SK-N-MC (cell line): ENCODE measurements around the gene DPM2.

Source experiments
- DNase-seq: peaks from one replicate; pipeline ENCODE4 v3.0.0-alpha.2; 2011; ENCODE audit warnings: low read depth, low spot score
- H3K27ac ChIP-seq: fragments of 200-600 bp; sonication (generic); 2 replicates; pipeline ENCODE4 v1.5.1; 2016; ENCODE audit warnings: mixed run types
- H3K36me3 ChIP-seq: fragments of 200-600 bp; sonication (generic); 2 replicates; pipeline ENCODE4 v1.6.1; 2017; ENCODE audit warnings: antibody characterized with exemption, low read length, mixed read lengths; ENCODE audit not compliant: insufficient read depth
- H3K4me3 ChIP-seq: fragments of 200-600 bp; sonication (generic); 2 replicates; pipeline ENCODE4 v1.5.1; 2016
- H3K9ac ChIP-seq: fragments of 200-600 bp; sonication (generic); 2 replicates; pipeline ENCODE4 v1.8.0; 2017; ENCODE audit warnings: mixed run types, mixed read lengths; ENCODE audit not compliant: insufficient read length
- H3K9me3 ChIP-seq: fragments of 200-600 bp; sonication (generic); 2 replicates; pipeline ENCODE4 v1.6.1; 2017; ENCODE audit warnings: low read depth, mild to moderate bottlenecking, antibody characterized with exemption, low read length, moderate library complexity, mixed read lengths
- EZH2 ChIP-seq: fragments of 200-600 bp; sonication (generic); IDR thresholded peaks from one replicate; pipeline ENCODE4 v1.6.1; 2017; ENCODE audit warnings: antibody characterized with exemption
- FOXP2 ChIP-seq: optimal IDR thresholded peaks from 2 replicates; pipeline ENCODE3; 2011; ENCODE audit warnings: mild to moderate bottlenecking, moderate library complexity; ENCODE audit not compliant: insufficient read depth; ENCODE audit errors: extremely low read length, control extremely low read depth
- POLR2AphosphoS5 ChIP-seq: IDR thresholded peaks from 2 replicates; pipeline ENCODE4 v1.6.1; 2012; ENCODE audit warnings: mild to moderate bottlenecking, low read depth, low read length, borderline replicate concordance

DPM2 gene

DNA sequence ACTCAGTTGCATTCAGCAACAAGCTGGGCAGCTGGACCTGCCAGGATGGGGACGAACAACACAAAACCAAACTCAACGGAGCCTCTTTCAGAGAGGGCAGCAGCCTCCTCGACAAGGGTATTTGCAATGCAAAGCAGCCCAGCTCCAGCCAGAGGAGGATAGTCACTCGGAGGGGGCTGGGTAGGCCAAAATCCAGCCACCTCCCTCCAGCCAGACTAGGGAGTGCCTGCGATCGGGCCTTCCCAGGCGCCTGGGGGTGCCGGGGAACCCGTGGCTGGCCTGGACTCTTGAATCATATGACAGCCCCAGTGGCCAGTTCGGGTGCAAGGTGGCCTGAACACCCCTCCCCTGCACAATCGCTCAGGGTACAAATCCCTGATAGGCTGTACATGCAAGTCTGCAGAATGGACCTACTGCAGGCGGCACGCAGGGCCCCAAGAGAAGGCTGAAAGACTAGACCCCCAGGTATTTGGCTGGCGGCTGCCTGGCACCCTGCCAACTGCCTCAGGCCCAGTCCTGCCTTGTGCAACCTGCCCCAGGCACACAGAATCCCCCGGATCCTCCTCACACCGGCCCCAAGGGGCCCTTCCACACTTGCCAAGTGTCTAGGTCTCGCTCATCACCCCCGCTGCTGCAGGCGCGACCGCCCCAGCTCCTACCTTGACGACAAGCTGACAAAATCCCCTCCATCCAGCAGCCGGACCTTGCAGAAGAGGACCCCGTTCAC is 41.8 kb upstream of the DPM2 start:
- Histone ChIP-seq H3K9ac (peak overlapping the region; percentile 70), H3K9me3 (no peaks in the 10 kb centered on the region), H3K4me3 (peak overlapping the region; percentile 94), H3K36me3 (no peaks in the 10 kb centered on the region), H3K27ac (no peak overlapping the region)
- DNase-seq, result no peak
- TF ChIP-seq POLR2AphosphoS5, result no peak
- no peak for TF ChIP-seq FOXP2
- no peak for TF ChIP-seq EZH2

DNA sequence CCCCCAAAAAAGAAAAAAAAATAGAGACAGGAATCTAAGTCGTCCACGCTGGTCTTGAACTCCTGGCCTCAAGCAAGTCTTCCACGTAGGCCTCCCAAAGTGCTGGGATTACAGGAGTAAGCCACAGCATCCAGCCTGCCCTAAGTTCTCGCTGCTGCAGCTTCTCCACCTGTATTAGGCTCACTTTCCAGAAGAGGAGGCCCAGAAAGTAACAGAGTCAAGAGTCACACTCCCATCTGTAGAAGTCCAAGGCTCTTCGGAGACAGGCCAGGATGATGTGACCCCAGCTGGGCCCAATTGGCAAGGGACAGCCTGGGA is 41.3 kb upstream of the DPM2 start:
- no peaks in the 10 kb centered on the region for H3K9me3 ChIP-seq

DNA sequence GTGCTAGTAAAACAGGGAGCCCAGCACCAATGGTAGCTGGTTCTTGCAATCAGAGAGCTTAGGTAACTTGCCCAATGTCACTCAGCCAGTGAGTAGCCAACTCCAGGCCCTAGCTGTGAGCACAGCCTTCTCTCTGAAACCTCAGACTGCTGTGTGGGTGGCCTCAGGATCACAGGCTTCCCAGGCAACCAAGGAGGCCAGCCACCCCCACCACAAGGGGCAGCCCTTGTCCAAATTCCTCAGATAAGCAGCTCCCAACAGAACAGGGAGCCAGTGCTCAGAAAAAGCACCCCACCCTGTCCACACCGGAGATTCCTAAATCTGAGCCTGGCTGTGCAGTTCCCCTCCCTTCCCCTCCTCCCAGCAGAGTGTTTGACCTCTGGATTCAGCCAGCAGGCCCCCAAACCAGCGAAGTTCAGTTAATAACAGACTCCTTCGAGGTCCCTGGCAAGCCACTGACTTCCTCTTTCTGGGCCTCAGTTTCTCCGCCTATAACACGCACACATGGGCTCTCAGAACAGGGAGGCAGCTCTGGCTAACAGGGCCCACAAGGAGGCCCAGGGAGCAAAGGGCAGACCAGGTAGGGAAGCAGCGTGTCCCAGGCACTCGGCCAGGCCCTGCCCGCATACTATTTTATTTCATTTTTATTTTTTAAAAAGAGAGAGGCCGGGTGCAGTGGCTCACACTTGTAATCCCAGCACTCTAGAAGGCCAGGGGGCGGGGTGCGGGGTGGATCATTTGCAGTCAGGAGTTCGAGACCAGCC is 40.4 kb upstream of the DPM2 start:
- H3K4me3 ChIP-seq, result peak overlapping the region; percentile 94
- H3K9me3 ChIP-seq, result no peaks in the 10 kb centered on the region
- TF ChIP-seq POLR2AphosphoS5 (no peak), EZH2 (no peak), FOXP2 (no peak)
- H3K9ac ChIP-seq, result peak overlapping the region; percentile 53
- DNase-seq, result no peak
- H3K27ac ChIP-seq, result no peak overlapping the region
- no peaks in the 10 kb centered on the region for H3K36me3 ChIP-seq

More for the DNA sequence above, 41.3 kb upstream of the DPM2 start:
- Histone ChIP-seq H3K9ac (peak overlapping the region; percentile 70), H3K36me3 (no peaks in the 10 kb centered on the region), H3K4me3 (peak overlapping the region; percentile 94), H3K27ac (no peak overlapping the region)
- TF ChIP-seq FOXP2 (no peak), EZH2 (no peak), POLR2AphosphoS5 (no peak)
- no peak for DNase-seq

DNA sequence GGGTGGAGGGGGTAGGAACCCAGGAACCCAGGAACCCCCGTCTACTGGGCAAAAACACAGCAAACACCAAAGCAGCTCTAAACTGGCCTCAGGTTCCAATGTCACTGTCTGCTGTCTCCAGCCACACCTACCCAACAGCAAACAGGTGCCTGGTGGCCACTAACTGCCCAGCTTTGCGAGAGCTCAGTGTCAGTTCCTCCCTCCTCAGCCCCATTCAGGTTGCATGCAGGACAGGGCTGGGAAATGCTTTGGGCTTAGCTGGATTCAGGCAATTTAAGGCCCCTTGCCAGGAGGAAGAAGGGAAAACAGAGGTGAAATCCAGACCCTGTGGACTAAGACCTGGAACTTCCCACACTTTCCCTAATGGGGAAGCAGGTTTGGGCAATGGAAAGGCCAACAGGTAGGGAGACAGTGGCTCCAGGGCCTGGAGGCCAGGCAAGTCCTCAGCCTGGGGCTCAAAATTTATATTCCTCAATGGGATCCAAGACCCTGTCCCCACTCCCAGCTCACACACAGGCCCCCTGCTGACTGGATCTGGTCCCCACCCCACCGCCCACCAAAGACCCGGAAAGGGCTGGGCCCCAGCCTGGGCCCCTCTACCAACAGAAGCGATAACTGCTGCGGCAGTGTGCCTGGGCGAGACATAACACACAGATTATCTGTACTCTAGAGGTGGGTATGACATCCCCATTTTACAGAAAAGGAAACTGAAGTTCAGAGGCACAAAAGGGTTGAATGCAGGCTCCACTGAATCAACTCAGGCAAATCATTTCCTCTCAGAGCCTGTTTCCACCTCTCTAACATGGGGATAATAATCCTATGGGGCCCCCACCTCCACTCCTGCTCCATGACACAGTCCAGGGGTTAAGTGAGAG is 39.6 kb upstream of the DPM2 start:
- TF ChIP-seq POLR2AphosphoS5 (no peak), FOXP2 (no peak), EZH2 (no peak)
- H3K36me3 ChIP-seq, result no peaks in the 10 kb centered on the region
- no peak overlapping the region for H3K27ac ChIP-seq
- H3K9me3 ChIP-seq, result no peaks in the 10 kb centered on the region
- DNase-seq, result no peak
- H3K9ac ChIP-seq, result peak overlapping the region; percentile 53
- peak overlapping the region; percentile 94 for H3K4me3 ChIP-seq

DNA sequence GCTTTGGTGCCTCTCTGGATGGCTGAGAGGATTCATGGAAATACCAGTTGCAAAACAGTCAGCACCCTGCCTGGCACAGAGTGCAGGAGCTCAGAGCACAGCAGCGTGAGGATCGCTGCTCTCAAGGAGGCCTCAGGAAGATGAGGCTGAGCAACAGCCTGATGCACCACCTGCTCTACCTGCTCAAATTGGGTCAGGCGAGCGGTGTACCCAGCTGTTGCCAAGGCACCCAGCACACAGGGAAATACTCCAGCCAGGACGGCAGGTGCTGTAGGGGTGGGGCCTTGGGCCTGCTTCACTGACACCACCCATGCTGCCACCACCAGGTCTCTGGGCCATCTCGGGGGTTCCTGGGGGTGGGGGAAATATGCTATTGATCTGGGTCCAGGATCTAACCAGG is 38.8 kb upstream of the DPM2 start:
- Histone ChIP-seq H3K9me3 (no peaks in the 10 kb centered on the region), H3K4me3 (no peak overlapping the region), H3K36me3 (no peaks in the 10 kb centered on the region), H3K27ac (no peak overlapping the region), H3K9ac (no peak overlapping the region)
- no peak for DNase-seq
- no peak for TF ChIP-seq POLR2AphosphoS5
- TF ChIP-seq FOXP2, result no peak
- TF ChIP-seq EZH2, result no peak

DNA sequence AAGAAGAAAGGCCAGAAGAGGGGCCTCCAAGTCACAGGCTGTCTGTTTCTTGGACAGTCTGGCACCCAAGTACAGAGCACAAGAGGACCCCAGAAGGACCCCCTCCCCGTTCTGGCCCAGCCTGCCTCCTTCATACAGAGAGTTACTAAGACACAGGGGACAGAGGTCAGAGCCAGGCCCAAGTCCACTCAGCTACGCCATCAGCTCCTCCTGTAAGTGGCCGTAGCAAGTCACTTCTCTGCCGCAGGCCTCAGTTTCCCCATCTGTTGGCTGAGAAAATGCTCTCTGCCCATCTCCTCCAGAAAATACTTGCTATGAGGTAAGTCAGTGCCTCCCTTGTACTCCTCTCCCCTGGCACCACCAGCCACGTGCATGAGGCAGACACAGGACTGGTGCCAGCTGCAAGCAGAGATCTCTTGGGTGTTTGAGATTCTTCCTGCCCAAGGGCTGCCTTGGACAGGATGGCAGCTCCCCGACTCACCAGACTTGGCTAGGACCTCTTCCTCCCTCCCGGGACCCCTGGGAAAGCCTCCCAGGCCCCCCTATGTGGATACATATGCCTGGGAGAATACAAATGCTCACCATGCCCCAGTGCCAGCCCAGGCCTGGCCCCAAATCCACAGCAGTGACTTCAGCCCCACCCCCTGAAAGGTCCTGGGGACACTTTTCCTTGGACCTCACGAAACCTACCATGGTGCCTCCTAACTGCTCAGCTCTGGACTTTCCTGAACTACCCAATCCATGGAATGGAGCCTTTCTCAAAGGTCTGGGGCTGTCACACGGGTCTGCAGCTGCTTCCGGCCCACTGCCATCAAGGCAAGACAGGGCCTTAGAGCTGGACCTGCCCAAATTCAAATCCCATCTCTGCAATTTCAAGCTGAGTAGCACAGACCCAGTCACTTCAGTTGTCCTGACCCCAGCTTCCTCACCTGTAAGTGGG is 38.0 kb upstream of the DPM2 start:
- no peak overlapping the region for H3K4me3 ChIP-seq
- H3K9ac ChIP-seq, result no peak overlapping the region
- no peaks in the 10 kb centered on the region for H3K36me3 ChIP-seq
- H3K27ac ChIP-seq, result no peak overlapping the region
- H3K9me3 ChIP-seq, result no peaks in the 10 kb centered on the region
- TF ChIP-seq FOXP2 (no peak), EZH2 (no peak), POLR2AphosphoS5 (no peak)
- DNase-seq, result no peak

DNA sequence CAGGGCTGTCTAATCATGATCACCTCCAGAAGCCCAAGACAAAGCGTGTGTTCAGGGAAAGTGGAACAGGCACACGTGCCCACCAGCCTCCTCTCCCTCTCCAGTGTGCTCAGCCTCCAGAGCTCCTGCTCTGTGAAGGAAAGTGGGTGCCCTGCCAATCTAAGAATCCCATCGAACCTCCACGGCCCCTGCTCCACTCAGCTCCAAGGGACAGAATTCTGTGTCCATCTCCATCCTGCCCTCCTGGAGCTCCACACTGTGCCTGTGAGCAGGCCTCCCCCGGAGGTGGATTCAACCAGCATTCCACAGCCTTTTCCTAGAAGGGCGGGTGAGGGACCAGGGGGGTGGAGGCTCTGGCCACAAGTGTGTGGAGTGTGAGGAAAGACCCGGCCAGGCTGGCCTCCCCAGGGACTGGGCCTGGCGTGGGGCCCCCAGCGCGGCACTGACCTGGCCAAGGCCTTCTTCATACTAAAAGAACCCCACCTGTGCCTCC is 37.2 kb upstream of the DPM2 start:
- H3K9me3 ChIP-seq, result no peaks in the 10 kb centered on the region
- DNase-seq, result no peak
- H3K9ac ChIP-seq, result no peak overlapping the region
- TF ChIP-seq POLR2AphosphoS5, result no peak
- TF ChIP-seq FOXP2, result no peak
- TF ChIP-seq EZH2, result no peak
- H3K4me3 ChIP-seq, result no peak overlapping the region
- no peak overlapping the region for H3K27ac ChIP-seq
- H3K36me3 ChIP-seq, result no peaks in the 10 kb centered on the region
